Measurements from ENCODE around the gene TP73.
"Not testable (repeated sequence)": the region's sequence is repeated elsewhere in the genome, so short reads cannot be mapped to it uniquely, and the experiment has no call there.

TP73 gene

DNA sequence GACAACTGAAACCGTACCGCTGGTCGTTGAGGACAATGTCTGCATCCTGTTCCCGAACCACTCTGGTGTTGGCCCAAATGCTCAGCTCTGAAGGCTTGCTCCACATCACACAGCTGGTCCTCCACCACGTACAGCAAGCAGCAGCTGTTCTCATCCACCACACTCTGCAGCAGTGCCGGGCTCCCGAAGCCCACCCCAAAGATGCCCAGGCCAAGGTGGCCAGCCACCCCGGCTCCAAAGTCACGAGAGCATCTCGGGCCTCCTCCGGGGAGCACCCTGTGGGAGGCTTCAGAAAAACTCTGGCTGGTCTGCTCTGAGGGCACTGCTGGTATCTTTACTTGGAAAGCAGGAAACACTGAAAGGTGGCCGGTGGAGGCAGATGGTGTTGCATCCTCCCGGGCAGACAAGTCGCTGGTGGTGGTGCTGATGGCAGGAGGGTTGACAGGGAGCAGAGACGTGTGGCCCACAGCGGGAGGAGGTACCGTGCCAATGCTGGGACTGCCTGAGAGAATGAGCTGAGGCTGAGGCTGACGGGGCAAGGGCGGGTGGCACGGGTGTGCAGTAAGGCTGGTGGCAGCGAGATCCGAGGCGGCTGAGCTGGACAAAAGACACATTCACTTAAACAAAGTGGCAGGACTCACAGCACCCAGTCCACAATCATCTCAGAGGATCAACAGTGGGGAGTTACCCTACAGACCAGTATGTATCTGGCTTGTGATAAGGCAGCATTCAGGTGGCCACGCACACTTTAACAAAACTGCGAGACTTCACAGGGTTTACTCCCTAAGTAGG is 93.5 kb downstream of the TP73 start:
- DNase-seq (no peak), ATAC-seq (no peak)
- Mint-ChIP-seq H3K4me3 (peak overlapping the region; percentile 84 to 88), H3K4me1 (peaks cover 34% of the 10 kb centered on the region), H3K9me3 (no peaks in the 10 kb centered on the region), H3K27me3 (no peaks in the 10 kb centered on the region), H3K27ac (peak overlapping the region; percentile 19 to 40)

DNA sequence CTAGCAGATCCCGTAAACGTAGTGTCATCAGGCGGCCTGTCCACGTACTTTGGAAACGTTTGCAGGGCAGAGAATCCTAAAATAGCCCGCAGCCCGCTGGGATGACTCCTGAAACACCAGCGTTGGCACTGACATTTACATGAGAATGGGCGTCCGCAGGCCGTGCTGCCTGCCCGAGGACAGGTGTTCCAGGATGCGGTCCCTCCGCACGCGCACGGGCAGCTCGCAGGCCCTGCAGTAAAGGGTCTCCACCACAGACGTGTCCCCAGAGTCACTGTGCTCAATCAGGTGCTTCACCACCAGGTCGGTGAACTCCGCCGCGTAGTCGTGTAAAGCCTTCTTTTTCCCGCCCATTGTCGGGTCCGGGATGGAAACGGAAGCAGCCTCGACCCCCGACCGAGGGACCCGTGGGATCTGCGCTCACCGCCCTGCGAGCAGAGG is 94.1 kb downstream of the TP73 start:
- Mint-ChIP-seq H3K4me1 (peaks cover 34% of the 10 kb centered on the region), H3K27ac (peak overlapping the region; percentile 57 to 78), H3K9me3 (no peaks in the 10 kb centered on the region), H3K4me3 (peak overlapping the region; percentile 84 to 88), H3K27me3 (no peaks in the 10 kb centered on the region)
- no peak for DNase-seq
- no peak for ATAC-seq

DNA sequence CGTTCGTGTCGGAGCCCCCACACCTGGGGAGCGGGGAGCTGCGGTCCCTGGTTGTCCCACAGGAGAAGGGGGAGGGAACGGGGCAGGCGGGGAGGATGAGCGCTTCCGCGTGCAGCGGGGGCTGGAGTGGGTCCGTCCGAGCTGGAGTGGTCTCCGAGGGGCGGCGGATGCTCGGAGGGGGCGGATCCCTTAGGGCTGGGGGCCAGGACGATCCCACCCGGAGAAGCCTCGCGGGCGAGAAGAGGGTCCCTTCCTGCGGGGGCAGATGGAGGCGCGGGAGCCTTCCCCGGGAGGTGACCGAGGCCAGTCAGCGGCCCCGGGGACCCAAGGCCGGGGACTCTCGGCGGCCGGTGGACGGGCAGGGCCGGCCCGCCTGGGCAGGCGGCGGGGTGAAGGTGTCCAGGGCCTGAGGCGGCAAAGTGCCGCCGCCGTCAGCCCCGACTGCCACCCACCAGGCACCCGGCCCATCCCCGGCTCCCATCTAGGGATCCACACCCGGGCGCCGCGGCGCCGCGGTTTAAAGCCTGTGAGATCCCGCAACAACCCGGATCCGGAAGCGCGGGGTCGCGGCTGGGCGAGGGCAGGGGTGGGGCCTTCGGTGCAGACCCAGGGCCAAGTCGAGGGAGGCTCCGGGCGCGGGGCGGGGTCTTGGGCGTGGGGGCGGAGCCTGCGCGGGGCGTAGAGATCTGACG is 94.7 kb downstream of the TP73 start:
- H3K4me1 Mint-ChIP-seq: peaks cover 34% of the 10 kb centered on the region
- ATAC-seq: peak; percentile 98
- peak overlapping the region; percentile 84 to 88 for H3K4me3 Mint-ChIP-seq
- H3K9me3 Mint-ChIP-seq: no peaks in the 10 kb centered on the region
- peak; percentile 80 to 87 for DNase-seq
- H3K27me3 Mint-ChIP-seq: no peaks in the 10 kb centered on the region
- H3K27ac Mint-ChIP-seq: peak overlapping the region; percentile 57 to 78

DNA sequence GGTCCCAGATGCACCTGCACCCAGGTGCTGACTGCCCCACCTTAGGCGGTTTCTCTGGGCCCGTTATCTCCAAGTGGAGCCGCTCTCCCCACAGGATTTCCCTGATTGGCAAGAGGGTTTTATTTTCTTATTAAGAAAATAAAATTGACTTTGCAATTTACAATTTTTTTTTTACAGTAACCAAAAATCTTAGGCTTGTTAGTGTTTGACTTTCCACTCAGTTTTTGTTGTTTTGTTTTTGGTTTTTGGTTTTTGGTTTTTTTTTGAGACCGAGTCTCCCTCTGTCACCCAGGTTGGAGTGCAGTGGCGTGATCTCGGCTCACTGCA is 95.2 kb downstream of the TP73 start:
- Mint-ChIP-seq H3K4me1 (peaks cover 34% of the 10 kb centered on the region), H3K27me3 (no peaks in the 10 kb centered on the region), H3K4me3 (peak overlapping the region; percentile 71 to 79), H3K9me3 (no peaks in the 10 kb centered on the region), H3K27ac (no peak overlapping the region)
- DNase-seq (no peak), ATAC-seq (no peak)

DNA sequence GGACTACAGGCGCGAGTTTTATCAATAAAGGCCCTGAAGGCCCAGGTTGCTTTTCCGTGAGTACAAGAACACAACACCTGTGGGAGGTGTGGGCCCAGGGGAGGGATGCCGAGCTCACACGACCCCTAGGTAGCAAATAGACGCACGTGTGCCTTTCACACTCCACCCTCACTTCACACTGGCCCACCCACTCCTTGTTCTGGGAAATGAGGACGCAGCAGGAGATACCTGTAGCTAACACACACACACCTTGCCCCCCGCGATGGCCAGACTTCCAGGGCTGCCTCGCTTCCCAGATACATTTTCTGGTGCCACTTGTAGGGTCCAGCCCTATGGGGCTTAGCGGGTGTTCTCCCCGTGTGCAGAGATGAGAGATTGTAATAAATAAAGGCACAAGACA is 95.6 kb downstream of the TP73 start:
- Mint-ChIP-seq H3K27me3 (no peaks in the 10 kb centered on the region), H3K4me3 (peak overlapping the region; percentile 71 to 79), H3K4me1 (peaks cover 34% of the 10 kb centered on the region), H3K27ac (peak overlapping the region in 1 of 2 donors; percentile 74), H3K9me3 (no peaks in the 10 kb centered on the region)
- no peak for DNase-seq
- ATAC-seq: no peak

DNA sequence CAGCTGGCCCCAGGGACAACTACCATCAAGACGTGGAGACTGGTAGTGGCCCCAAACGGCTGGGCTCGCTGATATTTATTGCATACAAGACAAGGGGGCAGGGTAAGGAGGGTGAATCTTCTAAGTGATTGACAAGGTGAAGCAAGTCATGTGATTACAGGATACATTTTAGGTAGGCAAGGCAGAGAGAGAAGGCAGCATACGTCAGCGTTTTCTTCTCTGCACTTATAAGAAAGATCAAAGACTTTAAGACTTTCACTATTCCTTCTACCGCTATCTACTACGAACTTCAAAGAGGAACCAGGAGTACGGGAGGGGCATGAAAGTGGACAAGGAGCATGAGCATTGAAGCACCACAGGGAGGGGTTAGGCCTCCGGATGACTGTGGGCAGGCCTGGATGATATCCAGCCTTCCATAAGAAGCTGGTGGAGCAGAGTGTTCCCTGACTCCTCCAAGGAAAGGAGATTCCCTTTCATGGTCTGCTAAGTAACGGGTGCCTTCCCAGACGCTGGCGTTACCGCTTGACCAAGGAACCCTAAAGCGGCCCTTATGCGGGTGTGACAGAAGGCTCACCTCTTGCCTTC is 96.1 kb downstream of the TP73 start:
- not testable (repeated sequence) for H3K27me3 Mint-ChIP-seq, ATAC-seq, DNase-seq, H3K9me3 Mint-ChIP-seq
- peak overlapping the region in 1 of 2 donors; percentile 74 for H3K27ac Mint-ChIP-seq
- H3K4me3 Mint-ChIP-seq: peak overlapping the region; percentile 71 to 79
- peaks cover 34% of the 10 kb centered on the region for H3K4me1 Mint-ChIP-seq

DNA sequence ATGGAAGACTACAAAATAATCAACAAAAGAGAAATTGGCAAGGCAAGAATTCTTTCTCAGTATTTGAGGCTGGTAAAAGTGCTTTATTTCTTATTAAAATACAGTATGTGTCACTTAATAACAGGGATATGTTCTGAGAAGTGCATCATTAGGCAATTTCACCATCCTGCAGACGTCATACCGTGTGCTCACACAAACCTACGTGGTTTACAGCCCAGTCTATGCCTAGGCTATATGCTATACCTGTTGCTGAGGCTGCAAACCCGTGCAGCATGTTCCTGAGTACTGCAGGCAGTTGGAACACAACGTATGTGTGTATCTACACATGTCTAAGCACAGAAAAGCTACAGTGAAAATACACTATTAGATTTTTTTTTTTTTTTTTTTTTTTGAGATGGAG is 97.2 kb downstream of the TP73 start:
- Mint-ChIP-seq H3K4me1 (peaks cover 32% of the 10 kb centered on the region), H3K4me3 (no peak overlapping the region), H3K9me3 (no peaks in the 10 kb centered on the region), H3K27ac (no peak overlapping the region), H3K27me3 (no peaks in the 10 kb centered on the region)
- ATAC-seq: no peak
- DNase-seq: no peak

DNA sequence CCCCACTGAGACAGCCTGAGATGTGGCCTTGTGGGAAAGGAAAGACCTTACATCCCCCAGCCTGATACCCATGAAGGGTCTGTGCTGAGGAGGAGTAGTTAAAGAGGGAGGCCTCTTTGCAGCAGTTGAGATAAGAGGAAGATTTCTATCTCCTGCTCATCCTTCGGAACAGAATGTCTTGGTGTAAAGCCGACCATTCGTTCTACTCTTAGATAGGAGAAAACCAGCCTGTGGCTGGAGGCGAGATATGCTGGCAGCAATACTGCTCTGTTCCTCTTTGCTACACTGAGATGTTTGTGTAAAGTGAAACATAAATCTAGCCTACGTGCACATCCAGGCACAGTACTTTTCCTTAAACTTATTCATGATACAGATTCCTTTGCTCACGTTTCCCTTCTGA is 98.4 kb downstream of the TP73 start:
- peaks cover 20% of the 10 kb centered on the region for H3K4me1 Mint-ChIP-seq
- no peaks in the 10 kb centered on the region for H3K27me3 Mint-ChIP-seq
- H3K4me3 Mint-ChIP-seq: no peak overlapping the region
- ATAC-seq (no peak), DNase-seq (no peak)
- H3K27ac Mint-ChIP-seq: no peak overlapping the region
- no peaks in the 10 kb centered on the region for H3K9me3 Mint-ChIP-seq

DNA sequence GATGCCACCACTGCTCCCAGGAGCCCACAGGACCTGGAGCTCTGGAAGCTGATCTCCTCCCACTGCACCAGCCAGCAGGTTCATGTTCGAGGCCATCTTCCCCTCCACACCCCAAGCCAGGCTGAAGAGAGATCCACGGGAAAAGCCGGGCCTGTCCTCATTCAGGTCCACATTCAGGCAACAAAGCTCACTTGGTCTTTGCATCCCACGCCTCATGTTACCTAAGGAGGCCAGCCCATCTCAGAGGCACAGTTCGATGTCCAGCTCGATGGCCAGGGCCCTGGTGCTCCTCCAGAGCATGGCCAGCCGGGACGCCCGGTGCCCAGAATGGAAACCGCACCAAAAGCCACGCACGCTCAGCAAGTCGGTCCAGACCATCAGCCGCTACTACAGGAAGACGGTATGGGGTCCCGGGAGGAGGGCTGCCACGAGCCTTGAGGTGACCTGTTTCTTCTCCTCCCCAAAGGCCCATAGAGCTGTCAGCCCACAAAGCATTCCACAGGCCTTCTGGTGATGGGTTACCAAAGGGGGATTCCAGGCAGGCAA is 100.2 kb downstream of the TP73 start, which contains the start of gene CCDC27:
TSS of gene CCDC27 (plus strand) at position 51 of the 546 bp plus-strand sequence. CDS start at position 83, 32 bp downstream.
- no peak for ATAC-seq
- Mint-ChIP-seq H3K4me1 (peaks cover 10% of the 10 kb centered on the region), H3K9me3 (no peaks in the 10 kb centered on the region), H3K27me3 (peaks cover 10% of the 10 kb centered on the region), H3K27ac (peak within 1 kb of the TSS in 1 of 2 donors; percentile 44), H3K4me3 (no peak within 1 kb of the TSS)
- DNase-seq: no peak

DNA sequence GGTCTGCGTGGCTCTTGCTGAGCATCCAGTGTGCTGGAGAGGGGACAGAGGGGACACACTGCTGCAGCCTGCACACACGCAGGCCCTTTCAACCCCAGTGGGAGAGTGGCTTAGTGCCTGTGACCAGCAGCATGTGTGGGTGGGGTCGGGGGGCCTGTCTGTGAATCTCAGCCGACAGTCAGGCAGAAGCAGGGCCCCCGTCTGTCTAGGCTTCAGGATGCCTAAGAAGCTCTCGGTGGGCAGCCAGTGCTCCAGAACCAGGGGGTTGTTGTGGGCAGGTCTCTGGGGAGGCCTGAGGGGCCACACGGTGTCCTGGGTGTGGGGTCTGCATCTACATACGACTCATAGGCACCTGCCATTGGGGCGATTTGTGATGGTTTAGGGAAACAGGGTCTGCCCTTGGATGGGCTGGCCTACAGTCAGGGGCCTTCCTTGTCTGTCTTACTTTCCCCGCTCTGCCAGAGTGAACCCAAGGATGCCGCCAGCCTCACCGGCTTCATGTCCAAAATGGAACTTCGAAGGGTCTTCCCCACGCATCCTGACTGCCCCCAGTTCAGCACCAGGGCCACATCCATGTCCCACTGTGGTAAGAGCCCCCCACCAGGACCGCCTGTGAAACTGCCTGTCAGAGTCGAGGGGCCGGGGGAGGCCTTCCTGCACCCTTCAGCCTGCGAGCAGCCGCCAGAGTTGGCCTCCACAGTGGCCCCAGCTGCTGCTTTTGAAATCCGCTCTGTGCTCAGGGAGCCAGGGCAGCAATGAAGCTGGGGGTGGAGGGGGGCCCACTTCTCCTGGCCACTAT is 101.5 kb downstream of the TP73 start:
- peaks cover 10% of the 10 kb centered on the region for H3K27me3 Mint-ChIP-seq
- peak overlapping the region in 1 of 2 donors; percentile 42 for H3K27ac Mint-ChIP-seq
- DNase-seq (no peak), ATAC-seq (no peak)
- H3K9me3 Mint-ChIP-seq: no peaks in the 10 kb centered on the region
- no peaks in the 10 kb centered on the region for H3K4me1 Mint-ChIP-seq
- H3K4me3 Mint-ChIP-seq: no peak overlapping the region

DNA sequence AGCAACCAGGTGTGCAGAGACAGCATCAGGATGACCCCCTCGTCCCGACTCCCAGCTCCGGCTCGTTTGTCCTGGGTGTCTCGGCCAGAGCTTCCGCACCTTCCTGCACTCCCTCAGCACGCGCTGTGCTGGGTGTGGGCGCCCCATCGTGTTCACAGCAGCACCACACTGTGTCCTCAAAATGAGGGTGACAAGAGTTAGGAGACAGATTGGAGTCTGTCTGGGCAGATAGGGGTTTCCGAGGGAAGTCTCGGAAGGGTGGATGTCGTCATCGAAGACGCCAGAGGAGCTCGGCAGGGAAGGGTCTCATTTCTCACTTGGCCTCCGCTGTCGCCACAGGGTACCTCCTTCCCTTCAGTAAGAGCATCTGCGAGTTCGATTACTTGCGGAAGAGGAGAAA is 104.1 kb downstream of the TP73 start:
- ATAC-seq (no peak), DNase-seq (no peak)
- no peaks in the 10 kb centered on the region for H3K9me3 Mint-ChIP-seq
- H3K27ac Mint-ChIP-seq: peak overlapping the region in 1 of 2 donors; percentile 61
- peaks cover 34% of the 10 kb centered on the region for H3K27me3 Mint-ChIP-seq
- no peaks in the 10 kb centered on the region for H3K4me1 Mint-ChIP-seq
- no peak overlapping the region for H3K4me3 Mint-ChIP-seq

DNA sequence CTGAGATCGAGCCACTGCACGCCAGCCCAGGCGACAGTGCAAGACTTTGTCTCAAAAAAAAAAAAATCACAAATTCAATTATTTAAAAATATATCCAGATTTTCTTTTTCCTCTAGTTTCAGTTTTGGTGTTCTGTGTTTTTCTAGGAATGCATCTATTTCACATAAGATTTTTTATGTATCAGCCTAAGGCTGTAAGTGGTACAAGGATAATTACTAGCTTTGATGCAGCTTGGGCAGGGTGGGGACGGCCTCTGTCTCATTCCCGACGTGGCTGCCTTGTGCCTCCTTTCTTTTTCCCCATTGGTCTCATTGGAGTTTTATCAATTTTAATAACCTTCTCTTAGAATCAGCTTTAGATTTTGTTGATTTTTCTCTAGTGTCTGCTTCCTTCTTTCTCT is 106.8 kb downstream of the TP73 start:
- Mint-ChIP-seq H3K27ac (no peak overlapping the region), H3K4me3 (no peak overlapping the region), H3K4me1 (no peaks in the 10 kb centered on the region), H3K9me3 (no peaks in the 10 kb centered on the region), H3K27me3 (peaks cover 35% of the 10 kb centered on the region)
- no peak for DNase-seq
- ATAC-seq: no peak

DNA sequence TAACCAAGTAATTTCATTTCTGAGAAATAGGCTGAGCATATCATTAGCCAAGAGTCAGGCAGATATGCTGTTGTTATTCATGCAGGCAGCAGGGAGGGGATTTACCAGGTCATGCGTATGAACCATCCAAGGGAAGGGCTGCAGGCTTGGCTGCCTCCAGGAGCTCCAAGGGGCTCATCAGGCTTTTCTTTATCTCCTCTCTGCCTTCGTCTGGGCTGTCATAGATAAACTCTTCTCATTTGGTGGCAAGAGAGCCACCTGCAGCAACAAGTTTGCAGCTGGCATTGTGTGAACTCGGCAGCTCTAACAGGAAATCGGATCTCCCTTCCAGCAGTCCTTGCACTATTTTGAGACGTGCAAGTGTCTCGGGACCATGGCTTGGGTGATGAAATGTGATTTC is 107.5 kb downstream of the TP73 start:
- H3K9me3 Mint-ChIP-seq: no peaks in the 10 kb centered on the region
- peaks cover 35% of the 10 kb centered on the region for H3K27me3 Mint-ChIP-seq
- ATAC-seq (no peak), DNase-seq (no peak)
- no peak overlapping the region for H3K4me3 Mint-ChIP-seq
- H3K27ac Mint-ChIP-seq: peak overlapping the region in 1 of 2 donors; percentile 59
- H3K4me1 Mint-ChIP-seq: no peaks in the 10 kb centered on the region

DNA sequence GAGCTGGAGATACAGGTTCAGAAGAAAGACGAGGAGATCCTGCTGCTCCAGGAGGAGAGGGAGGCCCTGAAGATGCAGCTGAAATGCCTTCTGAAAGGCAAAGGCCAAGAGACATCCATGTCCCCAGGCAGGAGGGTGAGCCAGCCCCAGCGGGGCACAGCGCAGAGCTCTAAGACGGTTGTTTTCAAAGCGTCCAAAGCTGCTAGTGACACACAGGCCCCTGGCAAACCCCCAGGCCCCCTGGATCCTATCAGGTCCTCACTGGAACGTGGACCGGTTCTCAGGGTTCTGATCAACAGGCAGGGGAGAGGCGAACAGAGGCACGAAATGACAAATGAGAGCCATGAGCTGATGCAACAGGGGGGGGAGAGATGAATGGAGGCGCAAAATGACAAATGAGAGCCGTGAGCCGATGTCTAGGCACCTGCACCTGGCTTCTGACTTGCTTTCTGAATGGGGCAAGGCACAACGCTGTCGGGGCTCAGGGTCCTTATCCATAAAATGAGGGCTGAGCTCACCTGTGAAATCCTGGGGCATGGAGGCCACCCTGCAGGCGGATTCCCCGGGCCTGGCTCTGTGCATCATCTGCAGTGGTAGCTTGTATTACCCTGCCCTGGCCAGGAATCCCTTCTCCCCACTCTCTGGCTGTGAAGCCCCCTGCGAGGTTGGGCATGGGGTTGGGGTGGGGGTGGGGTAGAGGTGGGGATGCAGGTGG is 109.1 kb downstream of the TP73 start:
- H3K27me3 Mint-ChIP-seq: peaks cover 28% of the 10 kb centered on the region
- no peak for DNase-seq
- no peak overlapping the region for H3K4me3 Mint-ChIP-seq
- H3K9me3 Mint-ChIP-seq: no peaks in the 10 kb centered on the region
- no peak overlapping the region for H3K27ac Mint-ChIP-seq
- no peak for ATAC-seq
- H3K4me1 Mint-ChIP-seq: no peaks in the 10 kb centered on the region
